Activated CD4-positive, alpha-beta T cell treated with anti-CD3 and anti-CD28 coated beads, Interleukin-2, amount 10 ng/mL, durations not matched to agents 7 days and 5 days (primary cell): ENCODE measurements around the gene LSAMP. TPM values are rescaled to one million over a fixed set of nuclear protein-coding genes. Genes with fewer than 3 reads are reported as not detected.

Source experiments
- CTCF ChIA-PET: fragments of 350-600 bp; sonication (Branson Sonifier 250); formaldehyde crosslinking; loops from one replicate; lab custom pipeline; 2021; ENCODE audit warnings: antibody characterized with exemption; lab: Charles Lee
- POLR2A ChIA-PET: fragments of 350-600 bp; sonication (Branson Sonifier 250); formaldehyde crosslinking; loops from one replicate; lab custom pipeline; 2021; ENCODE audit warnings: antibody characterized with exemption; lab: Charles Lee
- DNase-seq: peaks from one replicate; pipeline ENCODE4 v3.0.0-alpha.2; 2020
- H3K27ac Mint-ChIP-seq: one replicate; pipeline ENCODE4 v1.8.0; 2021; ENCODE audit warnings: mild to moderate bottlenecking, moderate library complexity, mixed read lengths
- H3K27me3 Mint-ChIP-seq: one replicate; pipeline ENCODE4 v1.8.0; 2021; ENCODE audit warnings: mixed read lengths
- H3K36me3 Mint-ChIP-seq: one replicate; pipeline ENCODE4 v1.8.0; 2021; ENCODE audit warnings: low read depth, mixed read lengths
- H3K4me1 Mint-ChIP-seq: one replicate; pipeline ENCODE4 v1.8.0; 2021; ENCODE audit warnings: mixed read lengths
- H3K4me3 Mint-ChIP-seq: one replicate; pipeline ENCODE4 v1.8.0; 2021; ENCODE audit warnings: mild to moderate bottlenecking, moderate library complexity, mixed read lengths
- H3K9me3 Mint-ChIP-seq: one replicate; pipeline ENCODE4 v1.8.0; 2021; ENCODE audit warnings: mixed read lengths
- total RNA-seq, 2 experiments: library from RNA; stranded (reverse); gene quantifications; one replicate each; pipeline ENCODE4 v1.2.3, GENCODE V29; 2021

LSAMP gene
- total RNA-seq, 2 experiments from 2014 or later, result not detected

GRCh38 chr3:116145613-116146012 lies 299.7 kb downstream of the LSAMP start:
- H3K36me3 Mint-ChIP-seq, result no peaks in the 10 kb centered on the region
- POLR2A ChIA-PET, result no interaction called here
- H3K27ac Mint-ChIP-seq, result no peak overlapping the region
- no peak for DNase-seq
- H3K27me3 Mint-ChIP-seq, result no peaks in the 10 kb centered on the region
- H3K9me3 Mint-ChIP-seq, result peaks cover 8% of the 10 kb centered on the region
- CTCF ChIA-PET, result interaction anchor here (1.0 kb wide), 1 partner anchor 14 kb away, joined by 3 read pairs; no protein-coding TSS in a partner anchor
- no peak overlapping the region for H3K4me3 Mint-ChIP-seq
- H3K4me1 Mint-ChIP-seq, result no peaks in the 10 kb centered on the region

- Mint-ChIP-seq H3K27me3 (no peaks in the 10 kb centered on the region), H3K4me3 (no peak overlapping the region), H3K36me3 (no peaks in the 10 kb centered on the region), H3K4me1 (no peaks in the 10 kb centered on the region), H3K27ac (no peak overlapping the region), H3K9me3 (peaks cover 8% of the 10 kb centered on the region)
- no peak for DNase-seq
- POLR2A ChIA-PET, result no interaction called here
- CTCF ChIA-PET, result no interaction called here
Observed at GRCh38 chr3:116141724-116142123, 303.6 kb downstream of the LSAMP start.

GRCh38 chr3:116140100-116140689 lies 305.1 kb downstream of the LSAMP start:
- DNase-seq, result no peak
- no peaks in the 10 kb centered on the region for H3K4me1 Mint-ChIP-seq
- ChIA-PET POLR2A (no interaction called here), CTCF (no interaction called here)
- no peaks in the 10 kb centered on the region for H3K27me3 Mint-ChIP-seq
- H3K4me3 Mint-ChIP-seq, result no peak overlapping the region
- no peaks in the 10 kb centered on the region for H3K36me3 Mint-ChIP-seq
- H3K27ac Mint-ChIP-seq, result no peak overlapping the region
- no peaks in the 10 kb centered on the region for H3K9me3 Mint-ChIP-seq

GRCh38 chr3:116139641-116140040 lies 305.6 kb downstream of the LSAMP start:
- H3K27me3 Mint-ChIP-seq, result no peaks in the 10 kb centered on the region
- H3K36me3 Mint-ChIP-seq, result no peaks in the 10 kb centered on the region
- no peak overlapping the region for H3K4me3 Mint-ChIP-seq
- no peaks in the 10 kb centered on the region for H3K9me3 Mint-ChIP-seq
- H3K27ac Mint-ChIP-seq, result no peak overlapping the region
- CTCF ChIA-PET, result no interaction called here
- H3K4me1 Mint-ChIP-seq, result no peaks in the 10 kb centered on the region
- POLR2A ChIA-PET, result no interaction called here
- DNase-seq, result no peak

GRCh38 chr3:116135457-116136085 lies 309.7 kb downstream of the LSAMP start:
- POLR2A ChIA-PET, result no interaction called here
- H3K4me1 Mint-ChIP-seq, result no peaks in the 10 kb centered on the region
- H3K36me3 Mint-ChIP-seq, result no peaks in the 10 kb centered on the region
- no peak overlapping the region for H3K27ac Mint-ChIP-seq
- H3K9me3 Mint-ChIP-seq, result no peaks in the 10 kb centered on the region
- no peaks in the 10 kb centered on the region for H3K27me3 Mint-ChIP-seq
- CTCF ChIA-PET, result no interaction called here
- no peak for DNase-seq
- no peak overlapping the region for H3K4me3 Mint-ChIP-seq

GRCh38 chr3:116129187-116129946 lies 315.9 kb downstream of the LSAMP start:
- CTCF ChIA-PET, result no interaction called here
- no peaks in the 10 kb centered on the region for H3K36me3 Mint-ChIP-seq

GRCh38 chr3:116127464-116127863 lies 317.8 kb downstream of the LSAMP start:
- H3K27me3 Mint-ChIP-seq, result no peaks in the 10 kb centered on the region
- no peak for DNase-seq
- H3K27ac Mint-ChIP-seq, result no peak overlapping the region
- POLR2A ChIA-PET, result no interaction called here
- H3K4me3 Mint-ChIP-seq, result no peak overlapping the region
- H3K36me3 Mint-ChIP-seq, result no peaks in the 10 kb centered on the region
- CTCF ChIA-PET, result no interaction called here
- H3K9me3 Mint-ChIP-seq, result no peaks in the 10 kb centered on the region
- H3K4me1 Mint-ChIP-seq, result no peaks in the 10 kb centered on the region

More at GRCh38 chr3:116129187-116129946, 315.9 kb downstream of the LSAMP start:
- Mint-ChIP-seq H3K9me3 (no peaks in the 10 kb centered on the region), H3K27ac (no peak overlapping the region), H3K4me1 (no peaks in the 10 kb centered on the region), H3K27me3 (no peaks in the 10 kb centered on the region), H3K4me3 (no peak overlapping the region)
- no peak for DNase-seq
- POLR2A ChIA-PET, result no interaction called here

- H3K27me3 Mint-ChIP-seq, result no peaks in the 10 kb centered on the region
- no peaks in the 10 kb centered on the region for H3K36me3 Mint-ChIP-seq
- ChIA-PET POLR2A (no interaction called here), CTCF (no interaction called here)
- no peak overlapping the region for H3K27ac Mint-ChIP-seq
- no peak overlapping the region for H3K4me3 Mint-ChIP-seq
- no peak for DNase-seq
- H3K4me1 Mint-ChIP-seq, result no peaks in the 10 kb centered on the region
- H3K9me3 Mint-ChIP-seq, result no peaks in the 10 kb centered on the region
Observed at GRCh38 chr3:116124166-116124565, 321.1 kb downstream of the LSAMP start.

- Mint-ChIP-seq H3K9me3 (no peaks in the 10 kb centered on the region), H3K27ac (no peak overlapping the region), H3K4me1 (no peaks in the 10 kb centered on the region), H3K36me3 (no peaks in the 10 kb centered on the region), H3K4me3 (no peak overlapping the region), H3K27me3 (no peaks in the 10 kb centered on the region)
- DNase-seq, result no peak
- ChIA-PET POLR2A (no interaction called here), CTCF (no interaction called here)
Observed at GRCh38 chr3:116118475-116119169, 326.7 kb downstream of the LSAMP start.

GRCh38 chr3:116114586-116114985 lies 330.7 kb downstream of the LSAMP start:
- DNase-seq, result no peak
- H3K4me3 Mint-ChIP-seq, result no peak overlapping the region
- no peaks in the 10 kb centered on the region for H3K4me1 Mint-ChIP-seq

GRCh38 chr3:116112696-116113095 lies 332.6 kb downstream of the LSAMP start:
- H3K36me3 Mint-ChIP-seq, result no peaks in the 10 kb centered on the region
- DNase-seq, result no peak
- ChIA-PET CTCF (no interaction called here), POLR2A (no interaction called here)
- no peak overlapping the region for H3K4me3 Mint-ChIP-seq
- no peaks in the 10 kb centered on the region for H3K9me3 Mint-ChIP-seq
- no peaks in the 10 kb centered on the region for H3K4me1 Mint-ChIP-seq
- no peaks in the 10 kb centered on the region for H3K27me3 Mint-ChIP-seq
- H3K27ac Mint-ChIP-seq, result no peak overlapping the region

More at GRCh38 chr3:116114586-116114985, 330.7 kb downstream of the LSAMP start:
- ChIA-PET CTCF (no interaction called here), POLR2A (no interaction called here)
- Mint-ChIP-seq H3K27me3 (no peaks in the 10 kb centered on the region), H3K27ac (no peak overlapping the region), H3K9me3 (no peaks in the 10 kb centered on the region), H3K36me3 (no peaks in the 10 kb centered on the region)

- ChIA-PET CTCF (no interaction called here), POLR2A (no interaction called here)
- no peak for DNase-seq
- Mint-ChIP-seq H3K27ac (no peak overlapping the region), H3K36me3 (no peaks in the 10 kb centered on the region), H3K4me3 (no peak overlapping the region), H3K27me3 (no peaks in the 10 kb centered on the region), H3K9me3 (no peaks in the 10 kb centered on the region), H3K4me1 (no peaks in the 10 kb centered on the region)
Observed at GRCh38 chr3:116111765-116112164, 333.5 kb downstream of the LSAMP start.
